ENCODE measurements around the gene PACSIN3.
"Not testable (repeated sequence)": the region's sequence is repeated elsewhere in the genome, so short reads cannot be mapped to it uniquely, and the experiment has no call there.

The PACSIN3 gene

GRCh38 chr11:47186076-47186699, at the start of gene PACSIN3:
Gene PACSIN3, minus strand, starts transcription at chr11:47186434. Its CDS starts 3,707 bp downstream, at chr11:47182727.
- peak in 1 of 2 experiments; percentile 38 for DNase-seq

- DNase-seq, result no peak
Measured at GRCh38 chr11:47235163-47235562, 48.9 kb upstream of the PACSIN3 start.

GRCh38 chr11:47234669-47235100, 48.5 kb upstream of the PACSIN3 start:
- no peak for DNase-seq

GRCh38 chr11:47233989-47234668, 47.9 kb upstream of the PACSIN3 start:
- peak in 1 of 2 experiments; percentile 22 for DNase-seq

- DNase-seq, result no peak
Measured at GRCh38 chr11:47233051-47233450, 46.8 kb upstream of the PACSIN3 start.

- no peak for DNase-seq
Measured at GRCh38 chr11:47229161-47229560, 42.9 kb upstream of the PACSIN3 start.

GRCh38 chr11:47225552-47226400, 39.5 kb upstream of the PACSIN3 start:
- DNase-seq, result no peak

GRCh38 chr11:47222696-47223095, 36.5 kb upstream of the PACSIN3 start:
- DNase-seq, result no peak

GRCh38 chr11:47220401-47220821, 34.2 kb upstream of the PACSIN3 start:
- no peak for DNase-seq

- DNase-seq, result peak; percentile 39 to 75
Measured at GRCh38 chr11:47216121-47216798, 30.0 kb upstream of the PACSIN3 start.

- peak in 1 of 2 experiments; percentile 6 for DNase-seq
Measured at GRCh38 chr11:47215366-47215910, 29.2 kb upstream of the PACSIN3 start.

GRCh38 chr11:47213950-47214565, 27.8 kb upstream of the PACSIN3 start:
- peak; percentile 82 to 91 for DNase-seq

- DNase-seq, result no peak
Measured at GRCh38 chr11:47212938-47213337, 26.7 kb upstream of the PACSIN3 start.

GRCh38 chr11:47208628-47209027, 22.4 kb upstream of the PACSIN3 start:
- DNase-seq, result no peak

- not testable (repeated sequence) for DNase-seq
Measured at GRCh38 chr11:47208008-47208552, 21.8 kb upstream of the PACSIN3 start.

- DNase-seq, result no peak
Measured at GRCh38 chr11:47207459-47207858, 21.2 kb upstream of the PACSIN3 start.

GRCh38 chr11:47206577-47206976, 20.3 kb upstream of the PACSIN3 start:
- not testable (repeated sequence) for DNase-seq

- no peak for DNase-seq
Measured at GRCh38 chr11:47204637-47204989, 18.4 kb upstream of the PACSIN3 start.

GRCh38 chr11:47202576-47202975, 16.3 kb upstream of the PACSIN3 start:
- no peak for DNase-seq

- DNase-seq, result no peak
Measured at GRCh38 chr11:47201015-47201414, 14.8 kb upstream of the PACSIN3 start.

GRCh38 chr11:47198161-47198560, 11.9 kb upstream of the PACSIN3 start:
- not testable (repeated sequence) for DNase-seq

- no peak for DNase-seq
Measured at GRCh38 chr11:47192111-47192510, 5.9 kb upstream of the PACSIN3 start.

Measured in NCI-H446 (cell line).